Choroid plexus epithelial cell (primary cell): ENCODE measurements around the gene CHMP4B.

Source experiments
- DNase-seq: peaks from one replicate; pipeline ENCODE4 v3.0.0-alpha.2; 2010; ENCODE audit warnings: low read depth
- H3K4me3 ChIP-seq: 2 replicates; pipeline ENCODE4 v1.5.1; 2011; ENCODE audit warnings: low read depth, mild to moderate bottlenecking, control low read depth, low read length, moderate library complexity
- CTCF ChIP-seq: conservative IDR thresholded peaks from 2 replicates; pipeline ENCODE4 v1.5.1; 2011; ENCODE audit warnings: low read depth, mild to moderate bottlenecking, control low read depth, inconsistent platforms, low read length, moderate library complexity

CHMP4B gene

GRCh38 chr20:33859751-33860150, 48.6 kb downstream of the CHMP4B start:
- H3K4me3 ChIP-seq = no peak overlapping the region
- no peak for TF ChIP-seq CTCF
- no peak for DNase-seq

- no peak for TF ChIP-seq CTCF
- DNase-seq = no peak
- H3K4me3 ChIP-seq = no peak overlapping the region
Observed at GRCh38 chr20:33861458-33861857, 50.3 kb downstream of the CHMP4B start.

- H3K4me3 ChIP-seq = peak overlapping the region; percentile 40
Observed at GRCh38 chr20:33862709-33863403, 51.7 kb downstream of the CHMP4B start.

GRCh38 chr20:33863440-33864323, 52.5 kb downstream of the CHMP4B start:
- no peak for TF ChIP-seq CTCF
- no peak overlapping the region for H3K4me3 ChIP-seq
- DNase-seq = no peak

More at GRCh38 chr20:33862709-33863403, 51.7 kb downstream of the CHMP4B start:
- TF ChIP-seq CTCF = peak; percentile 73
- peak; percentile 81 for DNase-seq

GRCh38 chr20:33864324-33864963, 53.3 kb downstream of the CHMP4B start:
- no peak for TF ChIP-seq CTCF
- DNase-seq = no peak
- no peak overlapping the region for H3K4me3 ChIP-seq

- H3K4me3 ChIP-seq = no peak overlapping the region
- TF ChIP-seq CTCF = no peak
- DNase-seq = no peak
Observed at GRCh38 chr20:33865761-33866370, 54.7 kb downstream of the CHMP4B start.
